H7 (cell line): ENCODE results near the gene RSBN1. TPM values are rescaled to one million over a fixed set of nuclear protein-coding genes. Genes with fewer than 3 reads are reported as not detected.
"Not testable (repeated sequence)": the region's sequence is repeated elsewhere in the genome, so short reads cannot be mapped to it uniquely, and the experiment has no call there.

Experiments
- DNase-seq: peaks from one replicate; pipeline ENCODE4 v3.0.0; 2012
- H3K27me3 ChIP-seq: 2 replicates; pipeline ENCODE4 v1.6.0; 2011; ENCODE audit warnings: mild to moderate bottlenecking, low read length; ENCODE audit not compliant: control insufficient read depth, insufficient read depth
- H3K36me3 ChIP-seq: replicated peaks from 2 replicates; pipeline ENCODE4 v1.5.1; 2011; ENCODE audit warnings: low read length; ENCODE audit not compliant: control insufficient read depth, insufficient read depth
- H3K4me3 ChIP-seq: 2 replicates; pipeline ENCODE4 v1.5.1; 2011; ENCODE audit warnings: low read depth, mild to moderate bottlenecking, control low read depth, low read length, moderate library complexity; ENCODE audit not compliant: insufficient read depth
- total RNA-seq: library from RNA; depleted of rRNA; stranded (reverse); fragments of >200 nt; shearing (Covaris generic); gene quantifications from 2 replicates; pipeline ENCODE4 v1.2.3, GENCODE V29; 2014

The RSBN1 gene
- total RNA-seq, 1 experiment from 2014 or later: 14.6 TPM

GRCh38 chr1:113756461-113756860, 55.8 kb downstream of the RSBN1 start:
- H3K36me3 ChIP-seq: no peaks in the 10 kb centered on the region; the same call in 1 of the 2 replicates
- DNase-seq: no peak
- H3K4me3 ChIP-seq: no peak overlapping the region
- no peaks in the 10 kb centered on the region for H3K27me3 ChIP-seq

DNA sequence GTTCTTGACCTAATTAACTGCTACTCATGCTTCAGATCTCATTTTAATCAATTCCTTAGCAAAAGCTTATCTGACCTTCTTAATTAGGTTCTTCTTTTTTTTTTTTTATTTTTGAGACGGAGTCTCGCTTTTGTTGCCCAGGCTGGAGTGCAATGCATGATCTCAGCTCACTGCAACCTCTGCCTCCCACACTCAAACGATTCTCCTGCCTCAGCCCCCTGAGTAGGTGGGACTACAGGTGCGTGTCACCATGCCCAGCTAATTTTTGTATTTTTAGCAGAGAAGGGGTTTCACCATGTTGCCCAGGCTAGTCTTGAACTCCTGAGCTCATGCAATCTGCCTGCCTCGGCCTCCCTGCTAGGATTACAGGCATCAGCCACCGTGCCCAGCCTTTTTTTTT, 58.9 kb downstream of the RSBN1 start:
- not testable (repeated sequence) for H3K36me3 ChIP-seq, H3K4me3 ChIP-seq, H3K27me3 ChIP-seq, DNase-seq

- Histone ChIP-seq H3K27me3 (no peaks in the 10 kb centered on the region), H3K4me3 (no peak overlapping the region), H3K36me3 (no peaks in the 10 kb centered on the region; the same call in 1 of the 2 replicates)
- DNase-seq: no peak
Measured at GRCh38 chr1:113751516-113751915, 60.8 kb downstream of the RSBN1 start.

DNA sequence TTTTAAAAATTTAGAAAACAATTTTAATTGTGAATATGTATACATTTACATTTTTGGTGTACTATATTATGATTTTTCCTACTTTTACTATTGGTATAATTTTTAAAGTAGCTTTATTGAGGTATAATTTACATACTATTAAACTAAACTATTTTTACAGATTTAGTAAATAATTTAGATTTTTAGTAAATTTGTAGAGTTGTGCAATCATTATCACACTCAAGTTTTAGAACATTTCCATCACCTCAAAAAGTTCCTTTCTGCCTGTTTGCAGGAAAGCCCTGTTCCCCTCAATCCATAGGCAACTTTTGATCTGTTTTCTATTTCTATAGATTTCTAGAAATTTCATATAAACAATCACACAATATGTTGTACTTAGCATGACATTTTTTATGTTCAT, 61.2 kb downstream of the RSBN1 start:
- DNase-seq: no peak
- Histone ChIP-seq H3K4me3 (no peak overlapping the region), H3K36me3 (no peaks in the 10 kb centered on the region; the same call in 1 of the 2 replicates), H3K27me3 (no peaks in the 10 kb centered on the region)

- Histone ChIP-seq H3K36me3 (no peaks in the 10 kb centered on the region; the same call in 1 of the 2 replicates), H3K27me3 (no peaks in the 10 kb centered on the region), H3K4me3 (no peak overlapping the region)
- DNase-seq: no peak
Measured at GRCh38 chr1:113749402-113749801, 62.9 kb downstream of the RSBN1 start.

DNA sequence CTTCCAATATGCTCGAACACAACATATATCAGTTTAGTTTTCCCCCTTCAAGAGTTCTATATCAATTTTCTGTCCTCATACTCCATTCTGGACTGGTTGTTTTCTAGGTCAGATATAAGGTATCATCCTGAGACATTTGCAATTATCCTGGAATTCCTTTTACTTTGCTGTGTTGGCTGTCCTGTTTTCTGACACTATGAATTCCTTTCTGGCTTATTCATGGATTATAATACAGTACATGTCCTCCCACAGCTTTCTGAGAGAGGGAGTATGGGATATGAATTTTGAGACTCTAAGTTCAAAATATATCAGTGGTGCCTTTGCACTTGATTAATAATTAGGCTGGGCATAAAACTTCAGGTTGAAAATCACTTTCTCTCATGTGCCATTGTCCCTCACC, 64.9 kb downstream of the RSBN1 start:
- no peaks in the 10 kb centered on the region for H3K27me3 ChIP-seq
- DNase-seq: no peak
- H3K36me3 ChIP-seq: peaks cover 1% of the 10 kb centered on the region; the same call in 1 of the 2 replicates
- no peak overlapping the region for H3K4me3 ChIP-seq

GRCh38 chr1:113745425-113745824, 66.9 kb downstream of the RSBN1 start:
- DNase-seq: no peak
- H3K27me3 ChIP-seq: no peaks in the 10 kb centered on the region
- no peak overlapping the region for H3K4me3 ChIP-seq
- H3K36me3 ChIP-seq: peaks cover 1% of the 10 kb centered on the region; the same call in 1 of the 2 replicates

DNA sequence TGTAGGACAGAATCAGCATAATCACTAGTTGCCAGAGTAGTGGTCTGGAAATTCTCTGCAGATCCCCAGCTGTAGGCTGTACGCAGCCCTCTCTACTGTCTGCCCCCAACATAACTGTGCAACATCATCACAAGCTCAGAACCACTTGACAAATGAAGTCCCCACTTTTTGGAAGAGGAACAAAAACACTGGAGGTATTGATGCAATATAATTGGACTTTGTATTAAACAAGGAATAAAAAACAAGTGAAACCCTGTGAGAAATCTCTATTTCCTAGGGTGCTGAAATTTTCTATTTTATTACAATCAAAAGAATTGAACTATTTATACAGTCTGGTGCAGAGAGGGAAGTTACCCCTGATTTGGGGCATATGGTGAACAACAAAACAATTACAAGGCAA, 68.2 kb downstream of the RSBN1 start:
- Histone ChIP-seq H3K27me3 (no peaks in the 10 kb centered on the region), H3K36me3 (peaks cover 1% of the 10 kb centered on the region; the same call in 1 of the 2 replicates), H3K4me3 (no peak overlapping the region)
- no peak for DNase-seq

DNA sequence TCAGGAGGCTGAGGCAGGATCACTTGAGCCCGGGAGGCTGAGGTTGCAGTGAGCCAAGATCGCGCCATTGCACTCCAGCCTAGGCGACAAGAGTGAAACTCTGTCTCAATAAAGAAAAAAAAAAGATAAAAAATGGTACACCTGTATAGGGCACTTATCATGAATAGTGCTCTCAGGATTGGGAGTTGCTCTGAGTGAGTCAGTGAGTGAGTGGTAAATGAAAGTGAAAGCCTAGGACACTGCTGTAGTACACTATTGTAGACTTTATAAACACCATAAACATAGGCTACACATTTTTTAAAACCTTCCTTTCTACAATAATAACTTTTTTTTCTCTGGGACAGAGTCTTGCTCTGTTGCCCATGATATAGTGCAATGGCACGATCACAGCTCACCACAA, 69.8 kb downstream of the RSBN1 start:
- no peak for DNase-seq
- H3K27me3 ChIP-seq: no peaks in the 10 kb centered on the region
- no peak overlapping the region for H3K4me3 ChIP-seq
- peaks cover 3% of the 10 kb centered on the region for H3K36me3 ChIP-seq

DNA sequence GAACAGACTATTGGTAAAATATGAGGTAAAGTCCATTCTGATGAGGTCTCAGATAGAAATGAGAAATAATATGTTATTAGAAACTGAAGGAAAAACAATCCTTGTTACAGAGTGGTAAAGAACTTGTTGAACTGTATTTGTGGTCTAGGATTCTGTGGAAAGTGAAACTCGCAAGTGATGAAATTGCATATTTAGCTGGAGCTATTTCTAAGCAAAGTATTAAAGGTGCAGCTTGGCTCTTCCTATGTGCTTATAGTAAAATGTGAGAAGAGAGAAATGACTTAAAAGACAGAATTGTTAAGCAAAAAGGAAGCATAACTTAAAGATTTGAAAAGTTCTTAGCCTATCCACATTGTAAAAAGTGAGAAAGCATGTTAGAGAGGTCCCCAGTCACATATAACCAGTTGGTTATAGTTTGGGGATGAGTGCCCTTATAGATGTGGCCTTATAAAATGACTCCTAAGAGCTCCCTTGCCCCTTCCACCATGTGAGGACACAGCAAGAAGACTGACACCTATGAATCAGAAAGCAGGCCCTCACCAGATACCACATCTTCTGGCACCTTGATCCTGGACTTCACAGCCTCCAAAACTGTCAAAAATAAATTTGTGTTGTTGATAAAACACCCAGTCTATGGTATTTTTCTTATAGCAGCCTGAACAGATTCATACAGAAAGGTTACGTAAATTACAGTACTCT, 77.8 kb downstream of the RSBN1 start:
- H3K4me3 ChIP-seq: no peak overlapping the region
- peaks cover 2% of the 10 kb centered on the region; the same call in 1 of the 2 replicates for H3K36me3 ChIP-seq
- H3K27me3 ChIP-seq: no peaks in the 10 kb centered on the region
- DNase-seq: no peak

DNA sequence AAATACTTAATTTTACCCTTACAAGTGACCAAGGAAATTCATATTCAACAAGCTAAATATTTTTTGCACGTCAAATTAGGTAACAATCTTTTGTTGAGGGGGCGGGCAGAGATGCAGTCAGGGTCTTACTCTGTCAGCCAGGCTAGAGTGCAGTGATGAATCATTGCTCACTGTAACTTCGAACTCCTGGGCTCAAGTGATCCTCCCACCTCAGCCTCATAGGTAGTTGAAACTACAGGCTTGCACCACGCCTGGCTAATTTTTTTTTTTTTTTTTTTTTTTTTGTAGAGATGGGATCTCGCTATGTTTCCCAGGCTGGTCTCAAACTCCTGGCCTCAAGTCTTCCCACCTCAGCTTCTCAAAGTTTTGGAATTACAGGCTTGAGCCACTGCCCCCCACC, 79.5 kb downstream of the RSBN1 start:
- no peaks in the 10 kb centered on the region for H3K27me3 ChIP-seq
- H3K36me3 ChIP-seq: peaks cover 2% of the 10 kb centered on the region; the same call in 1 of the 2 replicates
- no peak for DNase-seq
- no peak overlapping the region for H3K4me3 ChIP-seq

GRCh38 chr1:113721010-113721409, 91.3 kb downstream of the RSBN1 start:
- peaks cover 3% of the 10 kb centered on the region for H3K36me3 ChIP-seq
- no peak overlapping the region for H3K4me3 ChIP-seq
- H3K27me3 ChIP-seq: no peaks in the 10 kb centered on the region
- DNase-seq: no peak

DNA sequence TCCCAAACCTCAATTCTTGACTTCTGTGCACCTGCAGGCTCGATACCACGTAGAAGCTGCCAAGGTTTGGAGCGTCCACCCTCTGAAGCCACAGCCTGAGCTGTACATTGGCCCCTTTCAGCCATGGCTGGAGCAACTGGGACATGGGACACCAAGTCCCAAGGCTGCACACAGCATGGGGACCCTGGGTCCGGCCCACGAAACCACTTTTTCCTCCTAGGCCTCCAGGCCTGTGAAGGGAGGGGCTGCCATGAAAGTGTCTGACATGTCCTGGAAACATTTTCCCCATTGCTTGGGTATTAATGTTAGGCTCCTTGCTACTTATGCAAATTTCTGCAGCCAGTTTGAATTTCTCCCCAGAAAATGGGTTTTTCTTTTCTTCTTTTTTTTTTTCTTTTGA, 93.7 kb downstream of the RSBN1 start:
- H3K36me3 ChIP-seq, H3K4me3 ChIP-seq: not testable (repeated sequence)

GRCh38 chr1:113717506-113717905, 94.8 kb downstream of the RSBN1 start:
- H3K36me3 ChIP-seq, DNase-seq, H3K27me3 ChIP-seq, H3K4me3 ChIP-seq: not testable (repeated sequence)

More for the DNA sequence above, 93.7 kb downstream of the RSBN1 start:
- not testable (repeated sequence) for H3K27me3 ChIP-seq, DNase-seq

DNA sequence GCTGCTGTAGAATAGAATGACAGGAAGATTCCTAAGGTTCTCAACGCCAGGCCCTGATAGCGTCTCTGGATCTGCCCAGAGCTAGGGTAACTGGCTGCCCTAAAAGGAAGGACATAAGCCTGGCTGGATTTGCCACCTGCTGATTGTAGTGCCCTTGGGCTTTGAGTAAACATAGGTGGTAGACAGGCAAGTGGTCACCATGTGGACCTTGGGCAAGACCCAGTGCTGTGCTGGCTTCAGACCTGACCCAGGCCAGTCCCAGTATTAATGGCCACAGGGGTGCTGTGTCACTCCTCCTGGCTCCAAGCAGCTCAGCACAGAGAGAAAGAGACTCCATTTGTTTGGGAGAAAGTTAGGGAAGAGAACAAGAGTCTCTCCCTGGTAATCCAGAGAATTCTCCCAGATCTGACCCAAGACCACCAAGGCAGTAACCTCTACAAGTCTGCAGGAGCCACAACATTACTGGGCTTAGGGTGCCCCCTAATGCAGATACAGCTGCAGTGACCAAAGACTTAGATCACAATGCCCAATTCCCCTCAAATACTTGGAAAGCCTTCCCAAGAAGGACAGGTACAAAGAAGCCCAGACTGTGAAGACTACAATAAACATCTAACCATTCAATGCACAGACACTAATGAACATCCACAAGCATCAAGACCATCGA, 97.5 kb downstream of the RSBN1 start:
- H3K36me3 ChIP-seq: peaks cover 8% of the 10 kb centered on the region
- H3K27me3 ChIP-seq: no peaks in the 10 kb centered on the region
- H3K4me3 ChIP-seq: no peak overlapping the region
- DNase-seq: no peak
